Tibial nerve (tissue), 4 donors: ENCODE results near the gene DLG1. TPM values are rescaled to one million over a fixed set of nuclear protein-coding genes. Genes with fewer than 3 reads are reported as not detected.

Experiments used
- DNase-seq, 2 donors: peaks; one replicate each; pipeline ENCODE4 v3.0.0-alpha.2; 2019; ENCODE audit warnings: low spot score in 2 of 2
- H3K27ac ChIP-seq, 4 donors: fragments of 200-600 bp; sonication (generic) in 3 of 4; one replicate each; pipeline ENCODE4 v1.5.1; 2017 to 2019; ENCODE audit warnings: mild to moderate bottlenecking in 1 of 4
- H3K27me3 ChIP-seq, 2 donors: fragments of 200-600 bp; sonication (generic) in 1 of 2; one replicate each; pipeline versions ENCODE4 v1.5.1 to v1.6.0; 2017 to 2019
- H3K36me3 ChIP-seq, 3 donors: fragments of 200-600 bp; sonication (generic); one replicate each; pipeline ENCODE4 v1.5.1; 2018 to 2019
- H3K4me1 ChIP-seq, 4 donors: fragments of 200-600 bp; sonication (generic) in 3 of 4; one replicate each; pipeline ENCODE4 v1.5.1; 2017 to 2019
- H3K4me3 ChIP-seq, 4 donors: fragments of 200-600 bp; sonication (generic) in 3 of 4; one replicate each; pipeline ENCODE4 v1.5.1; 2017 to 2019; ENCODE audit warnings: mild to moderate bottlenecking in 1 of 4, moderate library complexity in 1 of 4
- H3K9me3 ChIP-seq, 4 donors: fragments of 200-600 bp; sonication (generic) in 3 of 4; one replicate each; pipeline ENCODE4 v1.5.1; 2017 to 2019
- EP300 ChIP-seq, 2 donors: sonication (generic); formaldehyde crosslinking; IDR thresholded peaks; one replicate each; pipeline ENCODE4 v1.6.1; 2017; ENCODE audit warnings: antibody characterized with exemption in 2 of 2, mild to moderate bottlenecking in 1 of 2
- POLR2A ChIP-seq, 2 donors: fragments of 450-650 bp; IDR thresholded peaks; one replicate each; pipeline ENCODE4 v1.6.1; 2017; ENCODE audit warnings: antibody characterized with exemption in 2 of 2, mild to moderate bottlenecking in 2 of 2, moderate library complexity in 2 of 2
- WGBS, 2 donors: methylation state at CpG; one replicate each; pipeline ENCODE4 v1.1.5; 2018; 5-methylcytosine and 5-hydroxymethylcytosine counted together
- total RNA-seq, 4 donors: library from RNA; depleted of rRNA; stranded (reverse); fragments of >200 nt; gene quantifications; one replicate each; pipeline ENCODE4 v1.1.0, GENCODE V29; 2016
- TF ChIP-seq, protein P1 (sequence below), 5 experiments: fragments of 200-600 bp in 3 of 5; fragments of 450-650 bp in 2 of 5; sonication (generic) in 3 of 5; IDR thresholded peaks; one replicate each; pipeline ENCODE4 v1.5.1; 2016 to 2019; ENCODE audit warnings: antibody characterized with exemption in 5 of 5, mild to moderate bottlenecking in 3 of 5, moderate library complexity in 2 of 5

The DLG1 gene
- total RNA-seq, 4 donors from 2014 or later: 49.2 to 94.0 (median 71.1) TPM

DNA sequence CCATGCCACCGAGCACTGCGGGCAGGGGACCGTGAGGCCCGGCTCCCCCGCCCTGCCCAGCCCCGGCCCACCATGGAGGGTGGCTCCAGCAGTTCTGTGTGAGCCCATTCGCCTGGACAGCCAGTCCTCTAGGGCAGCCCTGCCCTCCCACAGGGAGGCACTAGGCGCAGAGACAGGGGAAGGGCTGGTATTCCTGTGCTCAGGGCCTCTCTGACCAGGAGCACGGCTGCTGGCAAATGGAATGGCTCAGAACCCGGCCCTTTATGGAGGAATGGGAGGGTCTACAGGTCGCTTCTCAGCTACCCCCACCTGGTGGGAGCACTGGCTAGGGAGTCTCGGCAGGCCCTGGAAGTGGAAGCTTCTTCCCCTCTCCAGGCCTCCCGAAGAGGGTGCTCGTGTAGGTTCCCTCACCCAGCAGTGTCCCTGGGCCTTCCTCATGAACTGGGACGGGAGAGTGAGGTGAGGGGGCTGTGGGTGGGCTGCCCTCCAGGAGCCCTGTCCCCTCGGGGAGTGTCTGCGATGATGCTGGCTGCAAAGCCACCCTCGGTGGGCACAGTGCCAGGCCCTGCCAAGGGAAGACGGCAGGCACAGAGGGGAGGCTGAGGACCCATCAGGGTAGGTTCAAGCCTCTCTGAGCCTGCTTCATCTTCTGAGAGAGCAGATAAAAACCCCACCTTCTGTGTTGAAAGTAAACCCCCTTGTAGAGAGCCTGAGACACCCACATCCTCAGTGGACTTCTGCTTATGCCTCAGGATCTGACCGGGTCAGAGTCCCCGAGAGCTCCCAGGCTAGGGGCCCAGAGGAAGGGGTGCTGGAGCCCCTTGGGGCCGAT lies 270.3 kb downstream of the DLG1 start:
- H3K36me3 ChIP-seq: no peaks in the 10 kb centered on the region
- peak overlapping the region in 2 of 4 donors; percentile 26 to 60 for H3K27ac ChIP-seq
- H3K4me1 ChIP-seq: peaks cover 0 to 41% (median 10%) of the 10 kb centered on the region in 4 donors
- H3K4me3 ChIP-seq: peak overlapping the region in 2 of 4 donors; percentile 52 to 54
- no peaks in the 10 kb centered on the region for H3K9me3 ChIP-seq
- H3K27me3 ChIP-seq: peaks cover 0 to 19% of the 10 kb centered on the region in 2 donors
- TF ChIP-seq, protein P1, sequence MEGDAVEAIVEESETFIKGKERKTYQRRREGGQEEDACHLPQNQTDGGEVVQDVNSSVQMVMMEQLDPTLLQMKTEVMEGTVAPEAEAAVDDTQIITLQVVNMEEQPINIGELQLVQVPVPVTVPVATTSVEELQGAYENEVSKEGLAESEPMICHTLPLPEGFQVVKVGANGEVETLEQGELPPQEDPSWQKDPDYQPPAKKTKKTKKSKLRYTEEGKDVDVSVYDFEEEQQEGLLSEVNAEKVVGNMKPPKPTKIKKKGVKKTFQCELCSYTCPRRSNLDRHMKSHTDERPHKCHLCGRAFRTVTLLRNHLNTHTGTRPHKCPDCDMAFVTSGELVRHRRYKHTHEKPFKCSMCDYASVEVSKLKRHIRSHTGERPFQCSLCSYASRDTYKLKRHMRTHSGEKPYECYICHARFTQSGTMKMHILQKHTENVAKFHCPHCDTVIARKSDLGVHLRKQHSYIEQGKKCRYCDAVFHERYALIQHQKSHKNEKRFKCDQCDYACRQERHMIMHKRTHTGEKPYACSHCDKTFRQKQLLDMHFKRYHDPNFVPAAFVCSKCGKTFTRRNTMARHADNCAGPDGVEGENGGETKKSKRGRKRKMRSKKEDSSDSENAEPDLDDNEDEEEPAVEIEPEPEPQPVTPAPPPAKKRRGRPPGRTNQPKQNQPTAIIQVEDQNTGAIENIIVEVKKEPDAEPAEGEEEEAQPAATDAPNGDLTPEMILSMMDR (IDR thresholded peaks at IDR 0.05): no peak
- no peak for TF ChIP-seq POLR2A (IDR thresholded peaks at IDR 0.05)
- no peak for TF ChIP-seq EP300 (IDR thresholded peaks at IDR 0.05)
- WGBS, 2 donors: 71% methylated on average over 10 to 14 of the region's 22 CpGs
- DNase-seq: no peak

DNA sequence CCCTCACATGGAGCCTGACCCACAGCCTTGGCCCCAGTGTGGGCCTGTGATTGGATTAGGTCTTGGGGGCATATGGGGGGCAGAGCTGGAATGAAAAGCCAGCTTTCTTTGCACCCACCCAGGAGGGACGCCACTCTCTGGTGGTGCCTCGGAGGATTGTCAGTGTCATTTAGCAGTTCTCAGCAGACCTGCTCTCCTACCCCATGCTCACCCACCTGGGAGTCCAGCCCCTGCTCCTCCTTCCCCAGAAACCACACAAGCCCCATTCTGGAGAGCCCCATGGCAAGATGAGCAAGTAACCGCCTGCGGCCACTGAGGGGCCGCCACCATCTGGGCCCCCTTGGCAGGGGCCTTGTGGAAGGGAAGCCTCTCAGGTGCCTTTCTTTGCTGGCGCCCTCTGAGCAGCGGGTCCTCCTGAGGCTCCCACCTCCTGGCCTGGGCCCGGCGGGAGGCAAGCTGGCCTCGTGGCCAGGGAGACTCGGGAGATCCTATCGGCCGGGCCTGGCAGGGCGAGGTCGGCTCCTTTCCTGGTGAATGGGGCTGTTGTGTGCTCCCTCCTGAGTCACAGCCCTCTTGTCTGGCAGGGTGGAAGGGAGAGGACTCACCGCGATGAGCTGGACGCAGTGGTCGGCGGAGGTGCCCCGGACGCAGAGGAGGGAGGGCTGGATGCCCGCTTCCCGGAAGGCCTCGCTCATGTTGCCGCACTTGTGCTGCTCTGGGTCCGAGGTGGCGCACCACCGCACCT lies 271.1 kb downstream of the DLG1 start:
- no peaks in the 10 kb centered on the region for H3K36me3 ChIP-seq
- no peaks in the 10 kb centered on the region for H3K9me3 ChIP-seq
- no peak overlapping the region for H3K4me3 ChIP-seq
- 74 to 83% methylated on average over 15 to 20 of the region's 29 CpGs for WGBS, 2 donors
- no peak overlapping the region for H3K27ac ChIP-seq
- H3K4me1 ChIP-seq: peaks cover 0 to 47% (median 10%) of the 10 kb centered on the region in 4 donors
- no peak for TF ChIP-seq EP300 (IDR thresholded peaks at IDR 0.05)
- no peak for TF ChIP-seq POLR2A (IDR thresholded peaks at IDR 0.05)
- TF ChIP-seq, protein P1 (IDR thresholded peaks at IDR 0.05): no peak
- peaks cover 0 to 20% of the 10 kb centered on the region in 2 donors for H3K27me3 ChIP-seq
- no peak for DNase-seq

DNA sequence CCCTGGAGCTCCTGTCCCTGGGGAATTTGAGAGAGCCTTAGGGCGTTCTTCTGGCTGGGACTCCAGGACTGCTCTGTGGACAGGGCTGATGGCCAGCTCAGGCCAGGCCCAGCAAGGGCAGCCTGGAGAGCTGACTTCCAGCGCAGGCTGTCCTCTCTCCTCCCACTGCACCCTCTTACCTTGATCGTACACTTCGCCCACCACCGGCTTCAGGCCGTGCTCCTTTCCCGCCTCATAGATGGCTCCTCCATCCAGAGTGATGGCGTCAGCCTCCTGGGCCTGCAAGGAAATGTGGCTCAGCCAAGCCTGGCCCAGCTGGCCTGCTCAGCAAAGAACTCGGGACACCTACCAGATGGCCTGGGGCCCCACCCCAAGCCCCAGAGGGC lies 271.9 kb downstream of the DLG1 start:
- H3K9me3 ChIP-seq: no peaks in the 10 kb centered on the region
- H3K27ac ChIP-seq: no peak overlapping the region
- peaks cover 0 to 20% of the 10 kb centered on the region in 2 donors for H3K27me3 ChIP-seq
- WGBS, 2 donors: 84 to 91% methylated on average over 9 of the region's 9 CpGs
- no peak overlapping the region for H3K4me3 ChIP-seq
- peaks cover 0 to 42% (median 10%) of the 10 kb centered on the region in 4 donors for H3K4me1 ChIP-seq
- no peaks in the 10 kb centered on the region for H3K36me3 ChIP-seq
- TF ChIP-seq, protein P1 (IDR thresholded peaks at IDR 0.05): no peak
- TF ChIP-seq EP300 (IDR thresholded peaks at IDR 0.05) (no peak), POLR2A (IDR thresholded peaks at IDR 0.05) (no peak)
- no peak for DNase-seq

DNA sequence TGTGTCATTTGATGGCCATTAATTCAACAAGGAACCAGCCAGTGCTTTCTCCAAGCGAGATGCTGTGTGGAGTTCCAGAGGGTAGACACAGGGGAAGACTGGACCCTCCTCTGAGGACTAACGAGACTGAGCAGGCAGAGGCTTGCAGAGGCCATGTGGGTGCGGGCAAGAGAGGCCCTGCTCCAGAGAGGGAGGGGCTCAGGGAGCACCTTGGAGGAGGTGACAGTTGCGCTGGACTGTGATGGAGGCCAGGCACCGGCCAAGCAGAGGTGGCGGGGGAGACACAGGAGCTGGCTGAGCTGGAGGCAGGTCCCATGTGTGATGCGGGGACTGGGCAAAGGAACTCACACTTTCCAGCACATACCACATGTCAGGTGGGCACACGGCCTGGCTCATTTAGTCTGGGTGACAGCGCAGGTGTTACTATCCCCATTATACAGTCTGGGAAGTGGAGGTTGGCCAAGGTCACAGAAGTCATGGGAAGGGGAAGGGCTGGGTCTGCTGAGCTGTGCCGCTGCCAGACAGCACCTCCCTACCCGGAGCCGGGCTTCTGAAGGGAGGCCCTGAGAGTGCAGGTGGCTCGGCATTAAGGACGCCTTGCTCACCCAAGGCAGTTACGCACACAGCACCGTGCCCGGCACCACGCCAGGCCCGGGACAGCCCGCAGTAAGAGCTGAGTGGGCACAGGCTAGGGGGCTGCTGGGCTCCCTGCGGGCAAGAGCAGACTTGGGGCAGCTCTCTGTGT lies 272.5 kb downstream of the DLG1 start:
- Histone ChIP-seq H3K9me3 (no peaks in the 10 kb centered on the region), H3K27ac (no peak overlapping the region), H3K4me1 (peaks cover 0 to 36% (median 10%) of the 10 kb centered on the region in 4 donors), H3K36me3 (no peaks in the 10 kb centered on the region), H3K27me3 (peaks cover 0 to 20% of the 10 kb centered on the region in 2 donors), H3K4me3 (no peak overlapping the region)
- WGBS, 2 donors: 85 to 87% methylated on average over 15 to 21 of the region's 21 CpGs
- TF ChIP-seq, protein P1 (IDR thresholded peaks at IDR 0.05): no peak
- TF ChIP-seq EP300 (IDR thresholded peaks at IDR 0.05) (no peak), POLR2A (IDR thresholded peaks at IDR 0.05) (no peak)
- DNase-seq: no peak
